Measurements from ENCODE around the gene STARD10.

Gene STARD10

GRCh38 chr11:72720784-72721183 lies 73.1 kb downstream of the STARD10 start:
- H3K36me3 ChIP-seq (ENCODE audit: control insufficient read depth in 2 of 2, insufficient read depth in 2 of 2, low read length in 2 of 2) = peaks cover 3% of the 10 kb centered on the region in 2 donors
- no peak overlapping the region for H3K27ac ChIP-seq (ENCODE audit: low read length)
- peaks cover 61% of the 10 kb centered on the region for H3K4me1 ChIP-seq (ENCODE audit: control insufficient read depth, insufficient read depth, low read length)

GRCh38 chr11:72720047-72720446 lies 73.8 kb downstream of the STARD10 start:
- peak overlapping the region in 1 of 2 donors; percentile 41 for H3K9ac ChIP-seq (ENCODE audit: low read length in 2 of 2)
- H3K27ac ChIP-seq (ENCODE audit: low read length) = no peak overlapping the region
- no peaks in the 10 kb centered on the region for H3K27me3 ChIP-seq (ENCODE audit: control insufficient read depth in 1 of 2, insufficient read depth in 2 of 2, low read length in 2 of 2)
- H3K36me3 ChIP-seq (ENCODE audit: control insufficient read depth in 2 of 2, insufficient read depth in 2 of 2, low read length in 2 of 2) = peaks cover 3% of the 10 kb centered on the region in 2 donors
- peaks cover 61% of the 10 kb centered on the region for H3K4me1 ChIP-seq (ENCODE audit: control insufficient read depth, insufficient read depth, low read length)
- H3K4me3 ChIP-seq (ENCODE audit: low read length in 2 of 2) = peak overlapping the region; percentile 91 to 93
- H3K9me3 ChIP-seq (ENCODE audit: control insufficient read depth in 2 of 2, low read length in 2 of 2) = no peaks in the 10 kb centered on the region

More at GRCh38 chr11:72720784-72721183, 73.1 kb downstream of the STARD10 start:
- H3K27me3 ChIP-seq (ENCODE audit: control insufficient read depth in 1 of 2, insufficient read depth in 2 of 2, low read length in 2 of 2) = no peaks in the 10 kb centered on the region
- H3K9me3 ChIP-seq (ENCODE audit: control insufficient read depth in 2 of 2, low read length in 2 of 2) = no peaks in the 10 kb centered on the region
- peak overlapping the region; percentile 86 to 88 for H3K9ac ChIP-seq (ENCODE audit: low read length in 2 of 2)
- H3K4me3 ChIP-seq (ENCODE audit: low read length in 2 of 2) = peak overlapping the region; percentile 91 to 93

GRCh38 chr11:72719551-72719950 lies 74.3 kb downstream of the STARD10 start:
- peak overlapping the region in 1 of 2 donors; percentile 41 for H3K9ac ChIP-seq (ENCODE audit: low read length in 2 of 2)
- no peaks in the 10 kb centered on the region for H3K27me3 ChIP-seq (ENCODE audit: control insufficient read depth in 1 of 2, insufficient read depth in 2 of 2, low read length in 2 of 2)
- H3K27ac ChIP-seq (ENCODE audit: low read length) = no peak overlapping the region
- peaks cover 63% of the 10 kb centered on the region for H3K4me1 ChIP-seq (ENCODE audit: control insufficient read depth, insufficient read depth, low read length)
- peaks cover 3% of the 10 kb centered on the region in 2 donors for H3K36me3 ChIP-seq (ENCODE audit: control insufficient read depth in 2 of 2, insufficient read depth in 2 of 2, low read length in 2 of 2)
- H3K4me3 ChIP-seq (ENCODE audit: low read length in 2 of 2) = peak overlapping the region in 1 of 2 donors; percentile 93
- H3K9me3 ChIP-seq (ENCODE audit: control insufficient read depth in 2 of 2, low read length in 2 of 2) = no peaks in the 10 kb centered on the region

- H3K27ac ChIP-seq (ENCODE audit: low read length) = no peak overlapping the region
- H3K9me3 ChIP-seq (ENCODE audit: control insufficient read depth in 2 of 2, low read length in 2 of 2) = no peaks in the 10 kb centered on the region
- H3K9ac ChIP-seq (ENCODE audit: low read length in 2 of 2) = no peak overlapping the region
- no peaks in the 10 kb centered on the region for H3K27me3 ChIP-seq (ENCODE audit: control insufficient read depth in 1 of 2, insufficient read depth in 2 of 2, low read length in 2 of 2)
- H3K4me1 ChIP-seq (ENCODE audit: control insufficient read depth, insufficient read depth, low read length) = peaks cover 63% of the 10 kb centered on the region
- peaks cover 3% of the 10 kb centered on the region in 2 donors for H3K36me3 ChIP-seq (ENCODE audit: control insufficient read depth in 2 of 2, insufficient read depth in 2 of 2, low read length in 2 of 2)
- peak overlapping the region in 1 of 2 donors; percentile 93 for H3K4me3 ChIP-seq (ENCODE audit: low read length in 2 of 2)
Measured at GRCh38 chr11:72719144-72719543, 74.7 kb downstream of the STARD10 start.

- peaks cover 3 to 5% of the 10 kb centered on the region in 2 donors for H3K36me3 ChIP-seq (ENCODE audit: control insufficient read depth in 2 of 2, insufficient read depth in 2 of 2, low read length in 2 of 2)
- no peak overlapping the region for H3K27ac ChIP-seq (ENCODE audit: low read length)
- H3K9ac ChIP-seq (ENCODE audit: low read length in 2 of 2) = no peak overlapping the region
- no peak overlapping the region for H3K4me3 ChIP-seq (ENCODE audit: low read length in 2 of 2)
- H3K9me3 ChIP-seq (ENCODE audit: control insufficient read depth in 2 of 2, low read length in 2 of 2) = no peaks in the 10 kb centered on the region
- H3K27me3 ChIP-seq (ENCODE audit: control insufficient read depth in 1 of 2, insufficient read depth in 2 of 2, low read length in 2 of 2) = no peaks in the 10 kb centered on the region
- peaks cover 59% of the 10 kb centered on the region for H3K4me1 ChIP-seq (ENCODE audit: control insufficient read depth, insufficient read depth, low read length)
Measured at GRCh38 chr11:72718101-72718501, 75.7 kb downstream of the STARD10 start.

- Histone ChIP-seq H3K27me3 (ENCODE audit: control insufficient read depth in 1 of 2, insufficient read depth in 2 of 2, low read length in 2 of 2) (no peaks in the 10 kb centered on the region), H3K9me3 (ENCODE audit: control insufficient read depth in 2 of 2, low read length in 2 of 2) (no peaks in the 10 kb centered on the region), H3K27ac (ENCODE audit: low read length) (peak overlapping the region; percentile 24), H3K4me3 (ENCODE audit: low read length in 2 of 2) (no peak overlapping the region), H3K9ac (ENCODE audit: low read length in 2 of 2) (peak overlapping the region in 1 of 2 donors; percentile 30), H3K4me1 (ENCODE audit: control insufficient read depth, insufficient read depth, low read length) (peaks cover 52% of the 10 kb centered on the region), H3K36me3 (ENCODE audit: control insufficient read depth in 2 of 2, insufficient read depth in 2 of 2, low read length in 2 of 2) (peaks cover 3 to 5% of the 10 kb centered on the region in 2 donors)
Measured at GRCh38 chr11:72716788-72717435, 76.9 kb downstream of the STARD10 start.

- Histone ChIP-seq H3K27ac (ENCODE audit: low read length) (peak overlapping the region; percentile 24), H3K9me3 (ENCODE audit: control insufficient read depth in 2 of 2, low read length in 2 of 2) (no peaks in the 10 kb centered on the region), H3K27me3 (ENCODE audit: control insufficient read depth in 1 of 2, insufficient read depth in 2 of 2, low read length in 2 of 2) (no peaks in the 10 kb centered on the region), H3K4me3 (ENCODE audit: low read length in 2 of 2) (no peak overlapping the region), H3K4me1 (ENCODE audit: control insufficient read depth, insufficient read depth, low read length) (peaks cover 48% of the 10 kb centered on the region), H3K9ac (ENCODE audit: low read length in 2 of 2) (peak overlapping the region; percentile 30 to 42), H3K36me3 (ENCODE audit: control insufficient read depth in 2 of 2, insufficient read depth in 2 of 2, low read length in 2 of 2) (peaks cover 3 to 5% of the 10 kb centered on the region in 2 donors)
Measured at GRCh38 chr11:72716290-72716689, 77.6 kb downstream of the STARD10 start.

GRCh38 chr11:72712841-72713240 lies 81.0 kb downstream of the STARD10 start:
- no peak overlapping the region for H3K9ac ChIP-seq (ENCODE audit: low read length in 2 of 2)
- no peak overlapping the region for H3K4me3 ChIP-seq (ENCODE audit: low read length in 2 of 2)
- no peaks in the 10 kb centered on the region for H3K27me3 ChIP-seq (ENCODE audit: control insufficient read depth in 1 of 2, insufficient read depth in 2 of 2, low read length in 2 of 2)
- H3K36me3 ChIP-seq (ENCODE audit: control insufficient read depth in 2 of 2, insufficient read depth in 2 of 2, low read length in 2 of 2) = peaks cover 18 to 32% of the 10 kb centered on the region in 2 donors
- H3K27ac ChIP-seq (ENCODE audit: low read length) = no peak overlapping the region
- peaks cover 18% of the 10 kb centered on the region for H3K4me1 ChIP-seq (ENCODE audit: control insufficient read depth, insufficient read depth, low read length)
- no peaks in the 10 kb centered on the region for H3K9me3 ChIP-seq (ENCODE audit: control insufficient read depth in 2 of 2, low read length in 2 of 2)

- Histone ChIP-seq H3K4me1 (ENCODE audit: control insufficient read depth, insufficient read depth, low read length) (peaks cover 18% of the 10 kb centered on the region), H3K9ac (ENCODE audit: low read length in 2 of 2) (no peak overlapping the region), H3K36me3 (ENCODE audit: control insufficient read depth in 2 of 2, insufficient read depth in 2 of 2, low read length in 2 of 2) (peaks cover 19 to 38% of the 10 kb centered on the region in 2 donors), H3K4me3 (ENCODE audit: low read length in 2 of 2) (no peak overlapping the region), H3K27ac (ENCODE audit: low read length) (no peak overlapping the region), H3K27me3 (ENCODE audit: control insufficient read depth in 1 of 2, insufficient read depth in 2 of 2, low read length in 2 of 2) (no peaks in the 10 kb centered on the region), H3K9me3 (ENCODE audit: control insufficient read depth in 2 of 2, low read length in 2 of 2) (no peaks in the 10 kb centered on the region)
Measured at GRCh38 chr11:72712168-72712751, 81.6 kb downstream of the STARD10 start.

- H3K9me3 ChIP-seq (ENCODE audit: control insufficient read depth in 2 of 2, low read length in 2 of 2) = no peaks in the 10 kb centered on the region
- no peak overlapping the region for H3K4me3 ChIP-seq (ENCODE audit: low read length in 2 of 2)
- H3K27ac ChIP-seq (ENCODE audit: low read length) = no peak overlapping the region
- H3K36me3 ChIP-seq (ENCODE audit: control insufficient read depth in 2 of 2, insufficient read depth in 2 of 2, low read length in 2 of 2) = peaks cover 26 to 48% of the 10 kb centered on the region in 2 donors
- no peak overlapping the region for H3K9ac ChIP-seq (ENCODE audit: low read length in 2 of 2)
- H3K27me3 ChIP-seq (ENCODE audit: control insufficient read depth in 1 of 2, insufficient read depth in 2 of 2, low read length in 2 of 2) = no peaks in the 10 kb centered on the region
- H3K4me1 ChIP-seq (ENCODE audit: control insufficient read depth, insufficient read depth, low read length) = peaks cover 13% of the 10 kb centered on the region
Measured at GRCh38 chr11:72711141-72711540, 82.7 kb downstream of the STARD10 start.

GRCh38 chr11:72710278-72710677 lies 83.6 kb downstream of the STARD10 start:
- H3K9me3 ChIP-seq (ENCODE audit: control insufficient read depth in 2 of 2, low read length in 2 of 2) = no peaks in the 10 kb centered on the region
- H3K4me1 ChIP-seq (ENCODE audit: control insufficient read depth, insufficient read depth, low read length) = peaks cover 12% of the 10 kb centered on the region
- no peak overlapping the region for H3K9ac ChIP-seq (ENCODE audit: low read length in 2 of 2)
- no peak overlapping the region for H3K27ac ChIP-seq (ENCODE audit: low read length)
- no peaks in the 10 kb centered on the region for H3K27me3 ChIP-seq (ENCODE audit: control insufficient read depth in 1 of 2, insufficient read depth in 2 of 2, low read length in 2 of 2)
- H3K36me3 ChIP-seq (ENCODE audit: control insufficient read depth in 2 of 2, insufficient read depth in 2 of 2, low read length in 2 of 2) = peaks cover 30 to 51% of the 10 kb centered on the region in 2 donors
- no peak overlapping the region for H3K4me3 ChIP-seq (ENCODE audit: low read length in 2 of 2)
